ENCODE results near the gene COX6B1.
A peak's percentile ranks its signal among the peaks of the same experiment; 100 is the strongest.
"Not testable (repeated sequence)": the region's sequence is repeated elsewhere in the genome, so short reads cannot be mapped to it uniquely, and the experiment has no call there.

COX6B1 gene

DNA sequence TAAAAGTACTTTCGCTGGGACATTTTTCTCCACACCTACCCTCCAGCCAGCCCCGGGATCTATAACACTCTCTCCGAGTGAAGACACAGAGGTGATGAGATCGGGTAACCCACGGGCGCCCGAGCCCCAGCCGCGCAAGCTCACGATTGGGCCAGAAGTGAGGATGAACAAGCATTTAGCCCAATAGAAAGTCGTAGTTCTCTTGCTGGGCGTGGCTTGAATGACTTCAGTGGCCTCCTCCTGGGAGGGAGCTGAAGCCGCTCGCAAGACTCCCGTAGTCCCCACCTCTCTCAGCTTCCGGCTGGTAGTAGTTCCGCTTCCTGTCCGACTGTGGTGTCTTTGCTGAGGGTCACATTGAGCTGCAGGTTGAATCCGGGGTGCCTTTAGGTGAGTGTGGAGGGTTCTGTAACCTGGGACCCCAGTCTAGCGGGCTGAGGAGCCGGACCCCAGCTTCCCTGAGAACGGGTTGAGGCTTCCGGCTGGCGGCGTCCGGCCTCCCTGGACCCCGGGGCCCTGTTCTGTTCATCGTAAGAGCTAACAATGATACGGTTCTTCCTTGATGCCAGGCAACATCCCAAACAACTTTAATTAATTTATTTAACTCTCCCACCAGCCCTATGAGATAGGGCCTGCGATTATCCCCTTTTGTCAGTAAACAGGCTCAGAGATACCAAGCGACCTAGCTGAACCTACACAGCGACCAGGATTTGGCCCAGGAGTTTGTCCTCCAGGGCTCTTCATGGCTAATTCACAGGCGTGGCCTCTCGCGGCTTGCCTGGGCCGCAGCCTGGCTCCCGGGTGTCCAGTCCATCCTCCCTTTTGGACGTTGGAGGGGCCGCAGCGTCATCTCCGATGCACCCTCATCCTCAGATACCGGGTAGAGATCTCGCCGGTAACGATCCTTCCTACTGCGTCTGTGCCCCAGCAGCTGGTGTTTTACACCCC lies at the start of gene COX6B1:
Gene COX6B1 (plus strand): TSS at position 307 of the 945 bp plus-strand sequence. CDS start 2,921 bp downstream, outside the sequence.
- peak; percentile 60 to 87 for DNase-seq (ENCODE audit: low read depth in 2 of 2, low spot score in 1 of 2)

DNA sequence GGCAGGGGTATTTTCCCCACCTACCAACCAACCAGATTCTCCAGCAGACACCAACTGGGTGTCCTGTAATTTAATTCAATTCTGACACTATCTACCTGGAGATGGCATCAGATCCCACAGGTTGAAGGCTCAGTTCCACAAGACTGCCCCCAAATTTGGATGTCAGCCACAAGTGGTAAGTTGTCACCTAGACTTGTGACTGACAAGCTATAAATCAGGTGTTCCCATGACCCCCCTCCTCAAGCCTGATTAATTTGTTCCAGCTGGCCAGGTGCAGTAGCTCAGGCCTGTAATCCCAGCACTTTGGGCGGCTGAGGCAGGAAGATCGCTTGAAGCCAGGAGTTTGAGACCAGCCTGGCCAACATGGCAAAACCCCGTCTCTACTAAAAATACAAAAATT lies 46.2 kb upstream of the COX6B1 start:
- DNase-seq (ENCODE audit: low read depth in 2 of 2, low spot score in 1 of 2) = no peak

DNA sequence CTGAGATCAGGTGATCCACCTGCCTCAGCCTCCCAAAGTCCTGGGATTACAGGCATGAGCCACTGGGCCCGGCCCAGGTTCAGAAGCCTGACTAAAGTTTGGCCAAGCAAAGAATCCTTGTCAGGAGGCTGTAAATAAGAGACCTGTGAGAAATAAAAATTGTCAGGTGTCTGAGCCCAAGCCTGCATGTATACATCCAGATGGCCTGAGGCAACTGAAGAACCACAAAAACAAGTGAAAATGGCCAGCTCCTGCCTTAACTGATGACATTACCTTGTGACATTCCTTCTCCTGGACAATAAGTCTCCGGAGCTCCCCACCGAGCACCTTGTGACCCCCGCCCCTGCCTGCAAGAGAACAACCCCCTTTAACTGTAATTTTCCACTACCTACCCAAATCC lies 43.7 kb upstream of the COX6B1 start:
- not testable (repeated sequence) for DNase-seq (ENCODE audit: low read depth in 2 of 2, low spot score in 1 of 2)

DNA sequence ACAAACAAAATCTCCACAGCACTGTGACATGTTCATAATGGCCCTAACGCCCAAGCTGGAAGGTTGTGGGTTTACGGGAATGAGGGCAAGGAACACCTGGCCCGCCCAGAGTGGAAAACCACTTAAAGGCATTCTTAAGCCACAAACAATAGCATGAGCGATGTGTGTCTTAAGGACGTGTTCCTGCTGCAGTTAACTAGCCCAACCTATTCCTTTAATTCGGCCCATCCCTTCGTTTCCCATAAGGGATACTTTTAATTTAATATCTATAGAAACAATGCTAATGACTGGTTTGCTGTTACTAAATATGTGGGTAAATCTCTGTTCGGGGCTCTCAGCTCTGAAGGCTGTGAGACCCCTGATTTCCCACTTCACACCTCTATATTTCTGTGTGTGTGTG lies 41.0 kb upstream of the COX6B1 start:
- not testable (repeated sequence) for DNase-seq (ENCODE audit: low read depth in 2 of 2, low spot score in 1 of 2)

DNA sequence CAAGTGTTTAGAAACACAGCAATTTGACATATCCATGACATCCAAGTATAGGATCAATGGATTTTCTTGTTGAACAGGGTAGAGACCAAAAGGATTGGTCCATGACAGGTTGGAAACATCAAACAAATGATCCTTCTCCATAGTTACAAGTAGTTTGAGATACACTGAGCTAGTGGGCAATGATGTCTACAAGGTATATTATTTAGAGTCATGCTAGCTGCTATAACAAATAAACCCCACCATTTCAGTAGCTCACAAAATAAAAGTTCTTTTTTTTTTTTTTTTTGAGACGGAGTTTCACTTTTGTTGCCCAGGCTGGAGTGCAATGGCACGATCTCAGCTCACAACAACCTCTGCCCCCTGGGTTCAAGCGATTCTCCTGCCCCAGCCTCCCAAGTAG lies 40.5 kb upstream of the COX6B1 start:
- DNase-seq (ENCODE audit: low read depth in 2 of 2, low spot score in 1 of 2) = no peak

- no peak for DNase-seq (ENCODE audit: low read depth in 2 of 2, low spot score in 1 of 2)
Observed at GRCh38 chr19:35608251-35608650, 39.9 kb upstream of the COX6B1 start.

GRCh38 chr19:35609851-35610353 lies 38.2 kb upstream of the COX6B1 start:
- no peak for DNase-seq (ENCODE audit: low read depth in 2 of 2, low spot score in 1 of 2)

GRCh38 chr19:35612224-35612558 lies 35.9 kb upstream of the COX6B1 start:
- DNase-seq (ENCODE audit: low read depth in 2 of 2, low spot score in 1 of 2) = no peak

DNA sequence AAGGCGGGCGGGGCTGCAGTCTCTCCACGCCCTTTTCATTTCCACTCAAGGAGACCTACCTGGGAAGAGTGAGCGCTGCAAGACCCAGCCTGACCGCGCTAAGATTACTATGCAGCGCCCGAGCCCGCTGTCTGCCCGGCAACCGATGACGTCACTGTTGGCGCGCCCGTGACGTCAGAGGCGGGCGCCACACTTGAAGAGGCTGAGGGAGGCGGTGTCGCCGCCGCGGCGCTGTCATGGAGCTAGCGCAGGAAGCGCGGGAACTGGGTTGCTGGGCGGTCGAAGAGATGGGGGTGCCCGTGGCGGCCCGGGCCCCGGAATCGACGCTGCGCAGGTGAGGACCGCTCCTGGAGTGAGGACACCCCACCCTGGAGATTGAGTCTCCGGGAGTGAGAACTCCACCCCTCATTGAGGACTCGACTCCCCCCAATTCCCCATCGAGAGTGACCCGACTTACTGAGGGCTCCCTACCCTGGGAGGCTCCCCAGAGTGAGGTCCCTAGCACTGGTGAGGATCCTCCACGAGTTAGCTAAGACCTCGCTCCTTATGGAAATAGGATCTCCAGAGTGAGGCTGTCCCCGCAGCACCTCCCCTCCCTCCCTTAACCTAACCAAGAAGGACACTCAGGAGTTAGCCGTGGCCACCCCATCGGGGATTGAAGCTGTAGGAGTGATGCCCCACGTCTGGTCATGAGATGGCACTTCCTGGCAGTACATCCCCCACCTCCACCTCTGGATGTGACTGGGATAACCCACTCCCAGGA lies 35.4 kb upstream of the COX6B1 start, which contains the start of gene HAUS5:
Gene HAUS5 (plus strand): TSS at position 177 of the 763 bp plus-strand sequence. CDS start 60 bp downstream, at position 237.
- peak; percentile 90 for DNase-seq (ENCODE audit: low read depth in 2 of 2, low spot score in 1 of 2)

DNA sequence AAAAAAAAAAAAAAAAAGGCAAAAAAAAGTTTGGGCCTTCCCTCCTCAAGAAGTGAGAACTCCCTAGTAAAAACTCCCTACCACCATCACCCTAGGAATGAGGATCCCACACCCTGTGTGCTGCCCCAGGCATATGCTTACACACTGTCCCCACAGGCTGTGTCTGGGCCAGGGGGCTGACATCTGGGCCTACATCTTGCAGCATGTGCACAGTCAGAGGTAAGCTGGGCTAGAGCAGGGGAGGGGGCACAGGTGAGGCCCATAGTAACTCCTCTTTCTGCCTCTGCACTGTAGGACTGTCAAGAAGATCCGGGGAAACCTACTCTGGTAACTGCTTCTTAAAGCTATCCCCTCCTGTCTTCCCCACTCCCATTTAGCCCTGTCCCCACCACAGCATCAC lies 34.5 kb upstream of the COX6B1 start:
- no peak for DNase-seq (ENCODE audit: low read depth in 2 of 2, low spot score in 1 of 2)

DNA sequence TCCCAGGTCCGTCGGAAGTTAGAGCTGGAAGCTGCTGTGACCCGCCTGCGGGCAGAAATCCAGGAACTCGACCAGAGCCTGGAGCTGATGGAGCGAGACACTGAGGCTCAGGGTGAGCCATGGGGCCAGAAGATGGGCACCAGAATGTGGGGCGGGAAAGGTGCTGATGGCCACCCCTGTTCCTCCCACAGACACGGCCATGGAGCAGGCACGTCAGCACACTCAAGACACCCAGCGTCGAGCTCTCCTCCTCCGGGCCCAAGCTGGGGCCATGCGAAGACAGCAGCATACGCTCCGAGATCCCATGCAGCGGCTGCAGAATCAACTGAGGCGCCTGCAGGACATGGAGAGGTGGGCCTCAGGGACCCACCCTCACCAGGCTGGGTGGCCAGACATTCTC lies 33.1 kb upstream of the COX6B1 start:
- no peak for DNase-seq (ENCODE audit: low read depth in 2 of 2, low spot score in 1 of 2)

GRCh38 chr19:35618857-35619256 lies 29.3 kb upstream of the COX6B1 start:
- DNase-seq (ENCODE audit: low read depth in 2 of 2, low spot score in 1 of 2) = no peak

GRCh38 chr19:35619290-35619923 lies 28.7 kb upstream of the COX6B1 start:
- no peak for DNase-seq (ENCODE audit: low read depth in 2 of 2, low spot score in 1 of 2)

DNA sequence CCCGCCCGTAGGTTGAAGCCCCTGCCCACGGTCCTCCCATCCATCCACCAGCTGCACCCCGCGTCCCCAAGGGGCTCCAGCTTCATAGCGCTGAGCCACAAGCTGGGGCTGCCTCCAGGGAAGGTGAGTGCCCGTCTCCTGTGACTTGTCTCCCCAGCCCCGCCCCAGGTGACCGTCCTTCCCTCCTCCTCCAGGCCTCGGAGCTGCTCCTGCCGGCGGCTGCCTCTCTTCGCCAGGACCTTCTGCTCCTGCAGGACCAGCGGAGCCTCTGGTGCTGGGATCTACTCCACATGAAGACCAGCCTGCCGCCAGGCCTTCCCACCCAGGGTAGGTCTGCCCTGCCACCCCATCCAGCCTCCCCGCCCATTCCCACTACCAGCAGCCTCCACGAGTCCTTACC lies 28.1 kb upstream of the COX6B1 start:
- DNase-seq (ENCODE audit: low read depth in 2 of 2, low spot score in 1 of 2) = no peak

DNA sequence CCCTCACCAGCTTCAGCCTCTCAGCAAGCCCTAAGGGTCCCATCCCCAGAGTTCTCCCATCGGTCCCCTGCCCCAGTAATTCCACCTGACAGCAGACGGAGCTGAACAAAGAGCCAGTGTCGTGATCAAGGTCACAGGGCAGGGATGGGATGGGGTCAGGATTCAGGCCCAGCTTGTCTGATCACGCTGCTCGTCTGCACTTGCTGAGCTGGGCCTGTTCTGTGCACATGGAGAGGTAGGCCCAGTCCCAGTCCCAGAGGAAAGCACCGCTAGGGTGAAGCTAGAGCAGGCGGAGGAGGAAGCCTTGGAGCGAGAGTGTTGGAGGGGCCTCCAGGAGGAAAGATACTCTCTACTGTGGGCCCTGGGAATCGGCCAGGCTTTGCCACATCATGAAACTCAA lies 26.4 kb upstream of the COX6B1 start:
- no peak for DNase-seq (ENCODE audit: low read depth in 2 of 2, low spot score in 1 of 2)

DNA sequence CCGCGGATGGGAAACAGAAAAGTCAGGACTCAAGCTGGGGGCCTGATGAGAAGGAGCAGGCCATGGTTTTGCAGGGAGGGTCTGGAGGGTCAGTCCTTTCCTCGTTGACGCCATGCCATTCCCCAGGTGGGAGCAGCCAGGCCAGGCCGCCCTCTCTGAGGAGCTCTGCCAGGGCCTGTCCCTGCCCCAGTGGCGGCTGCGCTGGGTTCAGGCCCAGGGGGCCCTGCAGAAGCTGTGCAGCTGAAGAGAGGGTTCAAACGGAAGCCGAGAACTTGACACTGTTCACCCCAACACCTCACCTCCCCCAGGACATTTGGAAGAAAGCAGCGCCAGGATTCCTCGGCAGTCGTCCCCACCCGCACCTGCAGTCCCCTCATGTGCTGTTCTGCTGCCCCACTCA lies 25.4 kb upstream of the COX6B1 start:
- DNase-seq (ENCODE audit: low read depth in 2 of 2, low spot score in 1 of 2) = no peak

DNA sequence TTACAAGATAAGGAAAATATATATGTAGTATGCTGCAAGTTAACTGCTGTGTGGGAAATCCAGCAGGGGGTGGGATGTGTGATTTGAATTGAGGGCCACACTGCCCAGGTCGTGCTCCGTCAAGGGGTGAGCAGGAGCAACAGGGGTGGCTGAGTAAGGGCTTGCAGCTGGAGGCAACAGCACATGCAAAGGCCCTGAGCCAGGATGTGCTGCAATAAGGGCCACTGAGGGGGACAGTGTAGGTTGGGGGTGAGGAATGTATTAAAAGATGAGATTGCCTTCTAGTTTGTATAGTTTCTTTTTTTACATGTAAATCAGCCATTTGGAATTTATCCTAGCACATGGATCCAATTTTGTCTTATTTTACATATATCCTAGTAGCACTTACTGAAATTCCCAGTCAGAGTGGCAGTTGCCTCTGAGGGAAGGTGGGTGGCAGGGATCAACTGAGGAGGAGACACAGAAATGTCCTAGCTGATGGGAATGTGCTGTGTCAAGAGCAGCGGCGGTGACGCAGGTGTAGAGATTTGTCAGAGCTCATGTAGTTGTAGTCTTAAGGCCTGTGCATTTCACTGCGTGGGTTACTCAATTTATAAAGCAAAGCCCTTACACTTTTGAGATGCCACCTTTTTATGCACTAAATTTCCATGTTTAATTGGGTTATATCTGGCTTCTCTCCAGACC lies 24.7 kb upstream of the COX6B1 start:
- DNase-seq (ENCODE audit: low read depth in 2 of 2, low spot score in 1 of 2) = no peak

- no peak for DNase-seq (ENCODE audit: low read depth in 2 of 2, low spot score in 1 of 2)
Observed at GRCh38 chr19:35628264-35628564, 19.9 kb upstream of the COX6B1 start.

DNA sequence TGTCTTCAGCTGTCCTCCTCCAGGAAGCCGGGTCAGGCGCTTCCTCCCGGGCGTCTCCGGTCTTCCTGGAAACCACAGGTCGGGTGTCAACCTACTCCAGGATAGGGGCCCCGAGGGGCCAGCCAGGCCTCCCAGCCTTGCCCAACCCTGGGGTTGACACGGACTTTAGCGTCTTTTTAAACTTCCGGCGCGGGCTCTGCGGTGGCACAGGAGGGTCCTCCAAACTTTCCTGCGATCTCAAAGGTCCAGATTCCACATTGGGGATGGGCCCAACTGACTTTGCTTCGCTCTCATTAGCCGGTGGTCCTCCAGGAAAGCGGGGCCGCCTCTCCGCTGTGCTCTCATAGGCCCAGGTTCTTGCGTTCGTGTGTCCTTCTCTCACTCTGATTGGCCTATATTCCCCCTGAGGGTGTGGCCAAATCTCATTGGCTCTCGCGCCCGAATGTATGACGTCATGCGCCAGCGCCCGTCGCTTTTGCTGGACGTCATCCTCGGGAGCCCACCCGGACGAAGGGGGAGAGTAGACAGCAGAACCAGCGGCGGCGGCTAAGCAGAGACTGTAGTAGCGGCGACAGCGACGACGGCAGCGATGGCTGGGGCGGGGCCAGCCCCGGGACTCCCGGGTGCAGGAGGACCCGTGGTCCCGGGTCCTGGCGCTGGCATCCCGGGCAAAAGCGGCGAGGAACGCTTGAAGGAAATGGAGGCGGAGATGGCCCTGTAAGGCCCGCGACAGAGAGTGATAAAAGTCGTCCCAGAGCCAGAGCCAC lies 19.4 kb upstream of the COX6B1 start, which contains the start of gene RBM42:
Gene RBM42 (plus strand): TSS at position 472 of the 767 bp plus-strand sequence. CDS start 118 bp downstream, at position 590.
- DNase-seq (ENCODE audit: low read depth in 2 of 2, low spot score in 1 of 2) = peak; percentile 95

- no peak for DNase-seq (ENCODE audit: low read depth in 2 of 2, low spot score in 1 of 2)
Observed at GRCh38 chr19:35629332-35629633, 18.8 kb upstream of the COX6B1 start.
